HepG2 (cell line): ENCODE results near the gene FAM111A. TPM values are rescaled to one million over a fixed set of nuclear protein-coding genes. Genes with fewer than 3 reads are reported as not detected.

ENCODE experiments used
- BCL6 ChIP-seq: IDR thresholded peaks from 2 replicates; pipeline ENCODE4 v1.6.1; 2016; ENCODE audit warnings: missing genetic modification reagents, missing compliant biosample characterization
- CBFB ChIP-seq: sonication (generic); formaldehyde crosslinking; IDR thresholded peaks from 2 replicates; pipeline ENCODE4 v1.4.0; 2020; ENCODE audit warnings: missing genetic modification reagents
- DNMT3B ChIP-seq: conservative IDR thresholded peaks from 2 replicates; pipeline ENCODE4 v1.6.1; 2016; ENCODE audit warnings: missing biosample characterization, control low read depth
- FOSL1 ChIP-seq: sonication (generic); formaldehyde crosslinking; IDR thresholded peaks from 2 replicates; pipeline ENCODE4 v1.9.0; 2021; ENCODE audit warnings: missing genetic modification reagents, borderline replicate concordance
- FOXK1 ChIP-seq: sonication (generic); formaldehyde crosslinking; IDR thresholded peaks from 2 replicates; pipeline ENCODE4 v1.4.0; 2020; ENCODE audit warnings: low read depth, missing genetic modification reagents, borderline replicate concordance
- MED1 ChIP-seq: sonication (generic); formaldehyde crosslinking; IDR thresholded peaks from 2 replicates; pipeline ENCODE4 v1.4.0; 2020; ENCODE audit warnings: missing genetic modification reagents
- MTA1 ChIP-seq: sonication (generic); formaldehyde crosslinking; IDR thresholded peaks from 2 replicates; pipeline ENCODE4 v1.4.0; 2020; ENCODE audit warnings: missing genetic modification reagents, mild to moderate bottlenecking, borderline replicate concordance
- SOX5 ChIP-seq: IDR thresholded peaks from 2 replicates; pipeline ENCODE4 v1.6.1; 2016; ENCODE audit warnings: borderline replicate concordance
- TBL1XR1 ChIP-seq: fragments of 150-350 bp; IDR thresholded peaks from 2 replicates; pipeline ENCODE4 v1.6.1; 2014; ENCODE audit warnings: borderline replicate concordance, low read length; ENCODE audit not compliant: partially characterized antibody
- ZNF839 ChIP-seq: sonication (generic); formaldehyde crosslinking; IDR thresholded peaks from 2 replicates; pipeline ENCODE4 v1.4.0; 2020; ENCODE audit warnings: missing genetic modification reagents, mild to moderate bottlenecking, borderline replicate concordance
- ZSCAN25 ChIP-seq: sonication (generic); formaldehyde crosslinking; IDR thresholded peaks from 2 replicates; pipeline ENCODE4 v1.8.0; 2022; ENCODE audit warnings: mild to moderate bottlenecking, missing genetic modification reagents
- polyA plus RNA-seq, 8 experiments: library from polyadenylated mRNA; depleted of rRNA in 3 of 8; stranded (reverse) in 7 of 8; unstranded in 1 of 8; fragments of >200 nt; fragmentation: Illumina TruSeq in 4 of 8; extraction: Trizol in 4 of 8; gene quantifications; 2 replicates each; pipeline versions ENCODE4 v1.2.1 to v1.2.3, GENCODE V29; 2011 to 2016; ENCODE audit warnings: low read depth in 4 of 8, missing spikeins in 1 of 8, mixed read lengths in 1 of 8; ENCODE audit not compliant: insufficient read depth in 1 of 8
- total RNA-seq, 5 experiments: library from RNA; depleted of rRNA; stranded (reverse); fragments of >200 nt; fragmentation: Illumina TruSeq; extraction: Trizol; gene quantifications; 2 replicates each; pipeline ENCODE4 v1.2.3, GENCODE V29; 2016; ENCODE audit warnings: low read depth in 1 of 5
- TF ChIP-seq, protein P1 (sequence below): sonication (generic); formaldehyde crosslinking; IDR thresholded peaks from 2 replicates; pipeline ENCODE4 v1.8.0; 2022; ENCODE audit warnings: missing genetic modification reagents, mild to moderate bottlenecking, moderate library complexity, borderline replicate concordance
- TF ChIP-seq, protein P2 (sequence below): sonication (generic); formaldehyde crosslinking; IDR thresholded peaks from 2 replicates; pipeline ENCODE4 v1.9.0; 2021; ENCODE audit warnings: missing genetic modification reagents, mild to moderate bottlenecking, borderline replicate concordance
- TF ChIP-seq, protein P3 (sequence below): sonication (generic); formaldehyde crosslinking; IDR thresholded peaks from 2 replicates; pipeline ENCODE4 v1.9.0; 2021; ENCODE audit warnings: missing genetic modification reagents, mild to moderate bottlenecking, borderline replicate concordance
- TF ChIP-seq, protein P4 (sequence below): sonication (generic); formaldehyde crosslinking; IDR thresholded peaks from 2 replicates; pipeline ENCODE4 v1.4.0; 2020; ENCODE audit warnings: missing genetic modification reagents
- TF ChIP-seq, protein P5 (sequence below), 2 experiments: fragments of 450-650 bp in 1 of 2; sonication (generic) in 1 of 2; formaldehyde crosslinking; IDR thresholded peaks; 2 replicates each; pipeline versions ENCODE4 v1.5.0 to v1.8.0; 2020 to 2022; ENCODE audit warnings: mild to moderate bottlenecking in 1 of 2, missing genetic modification reagents in 1 of 2
- TF ChIP-seq, protein P6 (sequence below): sonication (generic); formaldehyde crosslinking; IDR thresholded peaks from 2 replicates; pipeline ENCODE4 v1.5.0; 2020; ENCODE audit warnings: mild to moderate bottlenecking, missing genetic modification reagents

The FAM111A gene
- total and polyA plus RNA-seq, 2 of the 13 experiments (the other 11 are each of a cell fraction or from before 2014, with no cell fraction given), result 3.2 to 13.5 TPM

DNA sequence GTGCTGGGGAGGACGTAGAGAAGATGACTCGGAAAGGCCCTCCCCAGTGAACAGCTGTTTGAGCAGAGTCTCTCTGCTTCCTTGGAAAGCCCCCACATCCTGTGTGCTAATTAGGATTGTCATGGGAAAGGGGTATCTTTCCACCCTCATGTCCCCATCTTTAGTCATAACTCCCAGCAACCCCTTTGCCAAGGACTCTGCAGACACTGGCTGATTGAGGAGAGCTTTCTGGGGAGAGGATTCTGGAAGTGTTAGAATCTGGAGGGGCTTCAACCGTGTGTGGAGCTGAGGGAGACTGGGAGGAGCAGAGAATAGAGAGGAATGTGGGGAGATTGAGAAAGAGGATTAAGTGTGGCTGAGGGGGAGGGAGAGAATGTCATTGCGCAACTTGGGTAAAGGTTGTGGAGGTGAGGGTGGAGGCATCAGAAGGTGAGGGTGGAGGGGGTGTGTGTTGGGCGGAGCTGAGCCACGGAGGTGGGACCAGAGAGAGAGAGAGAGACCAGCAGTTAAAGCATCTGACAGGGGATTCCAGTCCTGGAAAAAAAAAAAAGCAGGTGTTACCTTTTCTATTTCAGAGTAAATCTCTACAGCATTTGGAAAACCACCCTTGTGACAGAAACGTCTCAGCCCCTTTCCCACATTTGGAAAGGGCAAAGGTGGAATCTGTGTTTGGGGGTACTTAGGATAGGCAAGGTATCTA is 31.5 kb downstream of the FAM111A start (continued):
- TF ChIP-seq TBL1XR1 (no peak), CBFB (CRISPR knock-in tag) (no peak), SOX5 (CRISPR knock-in tag) (peak; percentile 66; the same call in 1 of the 2 replicates), ZSCAN25 (CRISPR knock-in tag) (peak; percentile 76), MTA1 (CRISPR knock-in tag) (0 out of 2 replicates have a peak, but pooled peaks have one; percentile 32), FOXK1 (peak; percentile 52; the same call in 1 of the 2 replicates), BCL6 (peak; percentile 83), ZNF839 (CRISPR knock-in tag) (no peak), DNMT3B (CRISPR knock-in tag) (no peak), MED1 (CRISPR knock-in tag) (no peak), FOSL1 (no peak)
- TF ChIP-seq, protein P1, sequence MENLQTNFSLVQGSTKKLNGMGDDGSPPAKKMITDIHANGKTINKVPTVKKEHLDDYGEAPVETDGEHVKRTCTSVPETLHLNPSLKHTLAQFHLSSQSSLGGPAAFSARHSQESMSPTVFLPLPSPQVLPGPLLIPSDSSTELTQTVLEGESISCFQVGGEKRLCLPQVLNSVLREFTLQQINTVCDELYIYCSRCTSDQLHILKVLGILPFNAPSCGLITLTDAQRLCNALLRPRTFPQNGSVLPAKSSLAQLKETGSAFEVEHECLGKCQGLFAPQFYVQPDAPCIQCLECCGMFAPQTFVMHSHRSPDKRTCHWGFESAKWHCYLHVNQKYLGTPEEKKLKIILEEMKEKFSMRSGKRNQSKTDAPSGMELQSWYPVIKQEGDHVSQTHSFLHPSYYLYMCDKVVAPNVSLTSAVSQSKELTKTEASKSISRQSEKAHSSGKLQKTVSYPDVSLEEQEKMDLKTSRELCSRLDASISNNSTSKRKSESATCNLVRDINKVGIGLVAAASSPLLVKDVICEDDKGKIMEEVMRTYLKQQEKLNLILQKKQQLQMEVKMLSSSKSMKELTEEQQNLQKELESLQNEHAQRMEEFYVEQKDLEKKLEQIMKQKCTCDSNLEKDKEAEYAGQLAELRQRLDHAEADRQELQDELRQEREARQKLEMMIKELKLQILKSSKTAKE, result 0 out of 2 replicates have a peak, but pooled peaks have one; percentile 35
- TF ChIP-seq, protein P2, sequence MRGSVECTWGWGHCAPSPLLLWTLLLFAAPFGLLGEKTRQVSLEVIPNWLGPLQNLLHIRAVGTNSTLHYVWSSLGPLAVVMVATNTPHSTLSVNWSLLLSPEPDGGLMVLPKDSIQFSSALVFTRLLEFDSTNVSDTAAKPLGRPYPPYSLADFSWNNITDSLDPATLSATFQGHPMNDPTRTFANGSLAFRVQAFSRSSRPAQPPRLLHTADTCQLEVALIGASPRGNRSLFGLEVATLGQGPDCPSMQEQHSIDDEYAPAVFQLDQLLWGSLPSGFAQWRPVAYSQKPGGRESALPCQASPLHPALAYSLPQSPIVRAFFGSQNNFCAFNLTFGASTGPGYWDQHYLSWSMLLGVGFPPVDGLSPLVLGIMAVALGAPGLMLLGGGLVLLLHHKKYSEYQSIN (CRISPR knock-in tag), result no peak
- TF ChIP-seq, protein P3, sequence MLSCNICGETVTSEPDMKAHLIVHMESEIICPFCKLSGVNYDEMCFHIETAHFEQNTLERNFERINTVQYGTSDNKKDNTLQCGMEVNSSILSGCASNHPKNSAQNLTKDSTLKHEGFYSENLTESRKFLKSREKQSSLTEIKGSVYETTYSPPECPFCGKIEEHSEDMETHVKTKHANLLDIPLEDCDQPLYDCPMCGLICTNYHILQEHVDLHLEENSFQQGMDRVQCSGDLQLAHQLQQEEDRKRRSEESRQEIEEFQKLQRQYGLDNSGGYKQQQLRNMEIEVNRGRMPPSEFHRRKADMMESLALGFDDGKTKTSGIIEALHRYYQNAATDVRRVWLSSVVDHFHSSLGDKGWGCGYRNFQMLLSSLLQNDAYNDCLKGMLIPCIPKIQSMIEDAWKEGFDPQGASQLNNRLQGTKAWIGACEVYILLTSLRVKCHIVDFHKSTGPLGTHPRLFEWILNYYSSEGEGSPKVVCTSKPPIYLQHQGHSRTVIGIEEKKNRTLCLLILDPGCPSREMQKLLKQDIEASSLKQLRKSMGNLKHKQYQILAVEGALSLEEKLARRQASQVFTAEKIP (CRISPR knock-in tag), result no peak
- TF ChIP-seq, protein P4, sequence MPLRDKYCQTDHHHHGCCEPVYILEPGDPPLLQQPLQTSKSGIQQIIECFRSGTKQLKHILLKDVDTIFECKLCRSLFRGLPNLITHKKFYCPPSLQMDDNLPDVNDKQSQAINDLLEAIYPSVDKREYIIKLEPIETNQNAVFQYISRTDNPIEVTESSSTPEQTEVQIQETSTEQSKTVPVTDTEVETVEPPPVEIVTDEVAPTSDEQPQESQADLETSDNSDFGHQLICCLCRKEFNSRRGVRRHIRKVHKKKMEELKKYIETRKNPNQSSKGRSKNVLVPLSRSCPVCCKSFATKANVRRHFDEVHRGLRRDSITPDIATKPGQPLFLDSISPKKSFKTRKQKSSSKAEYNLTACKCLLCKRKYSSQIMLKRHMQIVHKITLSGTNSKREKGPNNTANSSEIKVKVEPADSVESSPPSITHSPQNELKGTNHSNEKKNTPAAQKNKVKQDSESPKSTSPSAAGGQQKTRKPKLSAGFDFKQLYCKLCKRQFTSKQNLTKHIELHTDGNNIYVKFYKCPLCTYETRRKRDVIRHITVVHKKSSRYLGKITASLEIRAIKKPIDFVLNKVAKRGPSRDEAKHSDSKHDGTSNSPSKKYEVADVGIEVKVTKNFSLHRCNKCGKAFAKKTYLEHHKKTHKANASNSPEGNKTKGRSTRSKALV (CRISPR knock-in tag), result no peak
- TF ChIP-seq, protein P5, sequence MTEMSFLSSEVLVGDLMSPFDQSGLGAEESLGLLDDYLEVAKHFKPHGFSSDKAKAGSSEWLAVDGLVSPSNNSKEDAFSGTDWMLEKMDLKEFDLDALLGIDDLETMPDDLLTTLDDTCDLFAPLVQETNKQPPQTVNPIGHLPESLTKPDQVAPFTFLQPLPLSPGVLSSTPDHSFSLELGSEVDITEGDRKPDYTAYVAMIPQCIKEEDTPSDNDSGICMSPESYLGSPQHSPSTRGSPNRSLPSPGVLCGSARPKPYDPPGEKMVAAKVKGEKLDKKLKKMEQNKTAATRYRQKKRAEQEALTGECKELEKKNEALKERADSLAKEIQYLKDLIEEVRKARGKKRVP (CRISPR knock-in tag; IDR thresholded peaks at IDR 0.05), result no peak; a peak in 1 of 4 replicates
- TF ChIP-seq, protein P6, sequence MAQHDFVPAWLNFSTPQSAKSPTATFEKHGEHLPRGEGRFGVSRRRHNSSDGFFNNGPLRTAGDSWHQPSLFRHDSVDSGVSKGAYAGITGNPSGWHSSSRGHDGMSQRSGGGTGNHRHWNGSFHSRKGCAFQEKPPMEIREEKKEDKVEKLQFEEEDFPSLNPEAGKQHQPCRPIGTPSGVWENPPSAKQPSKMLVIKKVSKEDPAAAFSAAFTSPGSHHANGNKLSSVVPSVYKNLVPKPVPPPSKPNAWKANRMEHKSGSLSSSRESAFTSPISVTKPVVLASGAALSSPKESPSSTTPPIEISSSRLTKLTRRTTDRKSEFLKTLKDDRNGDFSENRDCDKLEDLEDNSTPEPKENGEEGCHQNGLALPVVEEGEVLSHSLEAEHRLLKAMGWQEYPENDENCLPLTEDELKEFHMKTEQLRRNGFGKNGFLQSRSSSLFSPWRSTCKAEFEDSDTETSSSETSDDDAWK (CRISPR knock-in tag), result no peak
